HG03066 (cell line): ENCODE results near the gene TTC33.
"Not testable (repeated sequence)": the region's sequence is repeated elsewhere in the genome, so short reads cannot be mapped to it uniquely, and the experiment has no call there.

ENCODE experiments used
- ATAC-seq: cut with Tn5 transposase; IDR thresholded peaks from one replicate; pipeline ENCODE4 v1.9.1; 2021; ENCODE audit warnings: low read depth; ENCODE audit not compliant: unreplicated experiment

TTC33 gene, protein sequence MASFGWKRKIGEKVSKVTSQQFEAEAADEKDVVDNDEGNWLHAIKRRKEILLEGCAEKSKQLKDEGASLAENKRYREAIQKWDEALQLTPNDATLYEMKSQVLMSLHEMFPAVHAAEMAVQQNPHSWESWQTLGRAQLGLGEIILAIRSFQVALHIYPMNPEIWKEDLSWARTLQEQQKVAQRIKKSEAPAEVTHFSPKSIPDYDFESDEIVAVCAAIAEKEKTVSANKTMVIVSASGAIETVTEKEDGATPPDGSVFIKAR

DNA sequence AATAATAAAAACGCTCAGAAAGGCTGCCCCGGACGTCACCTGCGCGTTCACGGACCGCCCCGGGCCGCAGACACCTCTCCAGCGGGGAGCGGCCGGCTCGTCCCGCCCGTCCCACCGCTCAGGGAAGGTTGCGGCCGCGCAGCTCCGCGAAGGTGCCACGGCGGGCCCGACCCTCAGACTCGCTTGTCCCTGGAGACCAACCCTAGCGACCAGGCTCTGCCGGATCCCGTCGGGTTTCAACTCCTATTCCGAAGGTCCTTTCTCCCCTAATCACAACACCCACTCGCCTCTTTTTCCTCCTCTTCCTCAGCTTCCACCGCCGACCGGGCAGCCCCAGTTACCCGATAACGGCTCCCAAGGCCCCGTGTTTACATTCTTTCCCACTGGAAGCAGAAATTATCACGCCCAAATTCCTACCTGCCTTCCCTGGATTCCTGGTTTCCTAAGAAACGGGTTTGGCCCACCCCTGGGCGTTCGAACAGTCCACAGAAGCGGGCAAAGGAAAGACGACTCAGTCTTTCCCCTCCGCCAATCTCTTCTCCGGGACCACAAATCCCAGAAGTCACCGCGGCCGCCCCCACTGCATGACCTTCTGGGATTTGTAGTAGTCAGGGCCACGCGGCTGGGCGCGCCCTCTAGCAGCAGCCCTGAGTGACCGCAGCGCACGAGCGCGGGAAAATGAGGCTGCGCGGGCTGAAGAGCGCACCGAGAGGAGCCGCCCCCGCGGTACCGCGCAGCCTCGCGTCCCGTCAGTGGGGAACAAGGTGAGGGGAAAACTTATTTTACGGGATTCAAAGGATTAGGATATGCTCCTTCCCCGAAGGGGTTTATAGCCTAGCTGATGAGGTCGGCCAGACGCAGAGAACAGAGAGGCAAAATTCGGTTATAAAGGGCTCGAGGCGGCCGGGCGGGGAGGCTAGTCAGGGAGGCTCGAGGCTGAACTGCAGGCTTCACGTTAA is at the start of gene TTC33:
TSS of gene TTC33 (minus strand) at position 555 of the 959 bp plus-strand sequence. CDS start 8,943 bp downstream, outside the sequence.
- peak; percentile 86 for ATAC-seq

DNA sequence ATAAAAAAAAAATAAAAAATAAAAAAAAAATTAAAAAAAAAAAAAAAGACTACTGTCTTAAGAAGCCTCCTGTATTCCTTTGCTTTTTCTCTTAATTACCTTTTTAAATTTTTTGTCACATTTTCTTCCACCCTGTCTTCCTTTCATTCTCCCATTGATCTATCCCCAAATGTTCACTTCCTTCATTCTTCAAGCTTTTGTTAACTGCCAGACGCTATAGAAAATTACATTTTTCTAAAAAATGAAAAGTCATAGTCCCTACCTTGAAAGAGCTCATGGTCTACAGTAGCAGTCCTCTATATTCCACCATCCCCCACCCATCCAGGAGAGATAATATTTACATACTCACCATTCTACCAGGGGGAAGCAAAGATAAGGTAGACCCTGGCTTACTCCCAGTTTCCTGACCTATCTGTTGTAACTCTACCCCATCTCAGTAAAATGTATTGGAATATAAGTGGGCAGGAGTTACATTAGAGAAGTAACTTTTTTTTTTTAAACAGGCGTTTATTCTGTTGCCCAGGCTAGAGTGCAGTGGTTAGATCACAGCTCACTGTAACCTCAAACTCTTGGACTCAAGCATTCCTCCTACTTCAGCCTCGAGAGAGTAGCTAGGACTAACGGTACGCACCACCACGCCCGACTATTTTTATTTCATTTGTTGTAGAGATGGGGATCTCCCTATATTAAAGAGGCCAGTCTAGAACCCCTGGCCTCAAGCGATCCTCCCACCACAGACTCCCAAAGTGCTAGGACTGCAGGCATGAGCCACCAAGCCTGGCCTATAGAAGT is 46.2 kb upstream of the TTC33 start:
- ATAC-seq = no peak

DNA sequence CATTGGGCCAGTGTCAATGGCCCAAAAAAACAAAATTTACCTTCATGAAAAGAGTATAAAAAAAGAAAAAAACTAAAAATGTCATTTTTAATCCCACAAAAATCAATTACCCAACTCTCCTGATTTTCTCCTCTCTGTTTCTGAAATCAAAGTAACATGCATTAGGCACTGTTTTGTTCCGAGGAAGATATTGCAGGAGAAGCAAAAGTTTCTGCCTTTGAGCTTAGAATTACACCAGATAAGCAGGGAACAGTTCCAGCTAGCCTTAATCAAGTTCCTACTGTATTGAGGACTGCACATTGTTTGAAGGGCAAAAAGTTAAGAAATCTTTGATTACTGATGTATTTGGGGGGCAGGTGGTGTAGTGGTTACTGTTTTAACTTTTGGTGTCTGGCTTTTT is 43.5 kb upstream of the TTC33 start:
- ATAC-seq = no peak

DNA sequence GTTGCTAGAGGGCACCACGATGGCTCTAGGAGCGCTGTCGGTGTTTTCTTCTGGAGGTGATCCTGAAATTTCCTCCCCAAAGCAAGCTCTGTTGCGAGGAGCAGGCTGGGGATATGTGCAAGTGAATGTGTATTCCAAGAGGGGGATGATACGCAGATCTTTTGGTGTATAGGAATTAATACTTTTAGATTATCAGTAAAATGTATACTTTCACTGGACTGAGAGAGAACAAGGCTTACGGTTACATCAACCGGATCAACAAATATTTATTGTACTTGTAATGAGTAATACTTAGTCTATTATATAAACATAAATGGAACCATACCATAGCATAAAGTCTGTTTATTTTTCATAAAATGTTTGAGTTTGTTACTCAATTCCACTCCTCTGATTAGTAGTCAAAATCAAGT is 43.0 kb upstream of the TTC33 start:
- ATAC-seq = no peak

DNA sequence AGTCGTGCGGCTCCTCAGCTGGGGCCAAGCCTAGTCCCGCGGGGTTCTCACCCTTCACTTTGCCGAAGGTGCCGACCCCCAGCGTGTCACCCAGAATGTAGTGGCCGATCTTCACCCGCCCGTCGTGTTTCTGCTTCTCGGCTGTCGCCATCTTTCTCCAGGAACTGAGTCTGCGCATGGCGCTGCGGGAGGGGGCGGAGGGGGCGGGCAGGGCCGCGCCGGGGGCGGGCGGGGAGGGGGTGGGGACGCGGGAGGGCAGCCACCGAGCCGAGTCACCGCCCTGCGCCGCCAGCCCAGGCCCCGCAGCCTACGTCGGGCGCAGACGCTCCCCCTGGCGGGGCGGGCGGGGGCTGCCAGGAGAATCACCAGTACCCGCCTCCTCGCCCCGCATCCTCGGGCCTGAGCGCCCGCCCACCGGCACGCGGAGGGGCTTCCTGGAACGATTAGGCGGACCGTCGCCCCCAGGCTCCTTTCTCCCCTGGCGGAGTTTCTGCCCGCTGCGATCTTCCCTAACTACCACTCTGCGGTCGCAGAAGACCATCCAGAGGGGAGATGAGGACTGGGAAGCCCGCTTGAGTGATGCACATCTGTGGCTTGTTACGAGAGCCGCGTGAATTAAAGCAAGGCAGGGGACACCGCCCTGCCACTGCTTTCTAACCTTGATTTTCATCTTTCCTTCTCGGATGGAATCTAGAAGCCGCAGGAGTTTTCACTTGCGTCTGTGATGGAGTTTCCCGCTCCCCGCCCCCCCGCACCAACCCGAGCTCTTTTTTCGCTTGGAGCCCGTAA is 42.4 kb upstream of the TTC33 start, which contains the start of gene PRKAA1:
TSS of gene PRKAA1 (minus strand) at position 363 of the 789 bp plus-strand sequence. CDS start at position 178, 185 bp downstream.
- peak; percentile 92 for ATAC-seq

DNA sequence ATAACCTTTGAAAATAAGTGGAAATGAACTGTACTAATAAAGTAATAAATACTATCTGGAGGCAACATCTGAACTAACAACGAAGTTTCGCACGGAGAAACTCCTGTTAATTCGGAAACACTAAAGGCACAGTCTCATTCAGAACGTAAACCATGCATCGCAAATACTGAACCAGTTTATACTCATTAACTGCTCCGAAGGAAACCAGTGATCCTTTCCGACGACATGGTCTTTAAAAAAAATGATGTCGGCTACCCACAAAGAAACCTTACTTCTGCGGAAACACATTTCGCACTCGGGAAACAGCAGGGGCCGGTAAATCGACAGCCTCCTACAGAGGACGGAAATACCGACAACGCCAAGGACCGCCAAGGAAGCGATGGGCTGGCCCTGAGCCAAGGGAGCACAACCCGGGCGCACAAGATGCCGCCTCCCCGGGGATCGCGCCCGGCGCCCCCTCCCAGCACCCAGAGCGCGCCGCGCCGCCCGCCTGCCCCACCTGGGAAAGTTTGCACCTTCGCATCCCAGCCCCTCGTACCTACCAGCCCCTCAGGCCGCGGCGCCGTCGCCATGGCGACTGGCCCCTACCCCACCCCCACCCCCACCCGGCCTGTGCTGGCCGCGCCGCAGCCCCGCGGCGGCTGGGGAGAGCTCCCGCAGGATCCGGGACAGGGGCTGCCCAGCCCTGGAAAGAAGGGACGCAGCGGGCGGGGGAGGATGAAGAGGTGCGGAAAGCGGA is 41.7 kb upstream of the TTC33 start:
- ATAC-seq = peak; percentile 32

DNA sequence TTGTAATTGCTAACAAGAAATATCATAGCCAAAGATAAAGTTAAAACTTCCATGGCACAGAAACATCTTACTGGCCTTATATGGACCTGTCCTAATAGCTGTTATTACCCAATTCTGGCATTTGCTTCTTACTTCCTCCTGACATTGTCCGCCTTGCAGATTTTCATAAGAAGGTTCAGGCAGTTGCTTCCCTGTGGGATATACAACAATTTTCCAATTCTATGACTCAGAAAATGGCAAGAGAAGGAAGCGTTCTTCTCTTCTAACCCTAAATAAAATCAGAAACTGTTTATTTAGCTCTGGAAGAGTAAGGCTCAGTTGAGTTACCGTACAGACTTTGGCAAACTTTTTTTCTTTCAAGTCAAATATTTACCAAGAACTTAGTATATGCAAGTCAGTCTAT is 40.7 kb upstream of the TTC33 start:
- no peak for ATAC-seq

DNA sequence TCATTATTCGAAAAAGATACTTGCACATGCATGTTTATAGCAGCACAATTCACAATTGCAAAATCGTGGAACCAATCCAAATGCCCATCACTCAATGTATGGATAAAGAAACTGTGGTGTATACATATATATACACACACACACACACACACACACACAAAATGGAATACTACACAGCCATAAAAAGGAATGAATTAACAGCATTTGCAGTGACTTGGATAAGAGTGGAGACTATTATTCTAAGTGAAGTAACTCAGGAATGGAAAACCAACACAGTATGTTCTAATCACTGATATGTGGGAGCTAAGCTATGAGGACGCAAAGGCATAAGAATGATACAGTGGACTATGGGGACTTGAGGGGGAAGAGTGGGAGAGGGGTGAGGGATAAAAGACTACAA is 39.1 kb upstream of the TTC33 start:
- ATAC-seq = not testable (repeated sequence)

DNA sequence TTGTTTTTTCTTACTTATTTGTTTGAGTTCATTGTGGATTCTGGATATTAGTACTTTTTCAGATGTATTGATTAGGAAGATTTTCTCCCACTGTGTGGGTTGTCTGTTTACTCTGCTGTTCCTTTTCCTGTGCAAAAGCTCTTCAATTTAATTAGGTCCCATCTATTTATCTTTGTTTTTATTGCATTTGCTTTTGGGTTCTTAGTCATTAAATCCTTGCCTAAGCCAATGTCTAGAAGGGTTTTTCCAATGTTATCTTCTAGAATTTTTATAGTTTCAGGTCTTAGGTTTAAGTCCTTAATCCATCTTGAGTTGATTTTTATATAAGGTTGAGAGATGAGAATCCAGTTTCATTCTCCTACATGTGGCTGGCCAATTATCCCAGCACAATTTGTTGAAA is 38.6 kb upstream of the TTC33 start:
- ATAC-seq = not testable (repeated sequence)

DNA sequence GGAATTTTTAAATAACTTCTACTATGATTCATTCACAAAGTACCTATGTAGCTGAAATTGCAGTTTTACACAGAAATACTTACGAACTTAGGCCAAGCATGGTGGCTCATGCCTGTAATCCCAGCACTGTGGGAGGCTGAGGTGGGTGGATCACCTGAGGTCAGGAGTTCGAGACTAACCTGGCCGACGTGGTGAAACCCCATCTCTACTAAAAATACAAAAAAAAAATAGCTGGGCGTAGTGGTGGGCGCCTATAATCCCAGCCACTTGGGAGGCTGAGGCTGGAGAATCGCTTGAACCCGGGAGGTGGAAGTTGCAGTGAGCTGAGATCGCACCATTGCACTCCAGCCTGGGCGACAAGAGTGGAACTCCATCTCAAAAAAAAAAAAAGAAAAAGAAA is 36.9 kb upstream of the TTC33 start:
- ATAC-seq = not testable (repeated sequence)

DNA sequence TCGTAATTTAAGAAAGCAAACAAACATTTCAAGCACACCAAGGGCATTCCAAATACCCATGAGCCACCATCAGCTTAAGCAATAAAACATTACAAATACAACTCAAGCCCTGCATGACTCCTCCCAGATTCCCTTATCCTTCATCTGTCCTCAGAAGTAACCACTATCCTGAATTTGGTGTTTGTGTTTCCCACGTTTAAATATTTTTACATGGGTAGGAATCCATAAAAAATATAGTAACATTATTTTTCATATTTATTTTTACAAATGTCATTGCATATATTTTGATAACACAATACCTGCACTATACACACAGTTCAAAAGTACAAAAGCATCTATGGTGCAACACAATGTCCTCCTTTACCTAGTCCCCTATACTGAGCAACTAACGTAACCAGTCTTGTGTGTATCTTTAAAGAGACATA is 36.0 kb upstream of the TTC33 start:
- no peak for ATAC-seq

DNA sequence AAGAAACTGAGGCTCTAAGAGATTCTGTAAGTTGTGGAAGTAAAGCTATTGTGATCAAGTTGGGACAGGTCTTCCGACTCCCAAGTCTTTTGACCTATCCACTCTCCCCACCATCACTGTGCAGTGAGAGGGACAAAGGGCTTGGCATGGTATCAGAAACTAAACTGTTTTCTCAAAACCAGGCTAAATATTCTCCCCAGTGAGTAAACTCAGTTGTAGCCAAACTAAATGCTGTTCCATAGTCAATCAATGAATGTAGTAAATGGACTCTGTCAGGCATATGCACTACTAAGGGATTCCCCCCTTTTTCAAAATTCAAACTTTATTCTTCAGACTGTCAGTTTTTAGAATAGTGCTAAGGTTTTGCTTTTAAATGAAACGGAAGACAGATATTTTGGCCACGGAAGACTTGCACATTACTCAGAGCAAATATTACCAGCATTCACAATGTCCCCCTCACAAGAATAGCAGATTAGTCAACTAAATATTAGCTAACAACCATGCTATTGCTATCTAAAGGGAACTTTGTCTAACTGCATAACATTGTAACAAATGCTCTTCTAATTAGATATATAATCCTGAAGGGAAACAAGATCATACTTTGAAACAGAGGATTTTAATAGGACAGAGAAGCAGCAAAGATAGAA is 35.3 kb upstream of the TTC33 start:
- ATAC-seq = no peak

DNA sequence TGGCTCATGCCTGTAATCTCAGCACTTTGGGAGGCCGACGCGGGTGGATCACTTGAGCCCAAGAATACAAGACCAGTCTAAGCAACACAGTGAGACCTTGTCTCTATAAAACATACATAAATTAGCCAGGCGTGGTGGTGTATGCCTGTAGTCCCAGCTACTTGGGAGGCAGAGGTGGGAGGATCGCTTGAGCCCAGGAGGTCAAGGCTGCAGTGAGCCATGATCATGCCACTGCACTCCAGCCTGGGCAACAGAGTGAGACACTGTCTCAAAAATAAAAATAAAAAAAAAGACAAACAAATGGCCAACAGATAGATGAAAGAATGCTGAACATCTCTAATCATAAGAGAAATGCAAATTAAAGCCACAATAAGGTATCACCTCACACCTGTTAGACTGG is 33.2 kb upstream of the TTC33 start:
- ATAC-seq = not testable (repeated sequence)

DNA sequence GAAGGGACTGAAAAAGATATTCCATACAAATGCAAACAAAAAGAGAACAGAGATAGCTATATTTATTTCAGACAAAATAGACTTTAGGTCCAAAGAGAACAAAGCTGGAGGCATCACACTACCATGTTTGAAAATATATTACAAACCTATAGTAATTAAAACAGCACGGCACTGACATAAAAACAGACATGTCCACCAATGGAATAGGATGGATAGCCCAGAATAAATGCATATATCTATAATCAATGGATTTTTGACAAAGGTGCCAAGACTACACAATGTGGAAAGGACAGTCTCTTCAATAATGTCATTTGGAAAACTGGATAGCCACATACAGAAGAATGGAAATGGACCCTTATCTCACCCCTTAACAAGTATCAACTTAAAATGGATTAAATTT is 32.2 kb upstream of the TTC33 start:
- ATAC-seq = no peak

DNA sequence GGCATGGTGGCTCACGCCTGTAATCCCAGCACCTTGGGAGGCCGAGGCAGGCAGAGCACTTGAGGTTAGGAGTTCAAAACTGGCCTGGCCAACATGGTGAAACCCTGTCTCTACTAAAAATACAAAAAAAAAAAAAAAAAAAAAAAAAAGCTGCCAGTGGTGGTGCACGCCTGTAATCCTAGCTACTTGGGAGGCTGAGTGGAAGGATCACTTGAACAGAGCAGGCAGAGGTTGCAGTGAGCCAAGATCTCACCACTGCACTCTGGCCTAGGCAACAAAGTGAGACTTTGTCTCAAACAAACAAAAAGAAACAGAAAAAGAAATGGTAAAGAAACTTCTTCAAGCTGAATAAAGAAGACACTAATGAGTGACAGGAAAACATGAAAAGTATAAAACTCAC is 30.9 kb upstream of the TTC33 start:
- not testable (repeated sequence) for ATAC-seq

DNA sequence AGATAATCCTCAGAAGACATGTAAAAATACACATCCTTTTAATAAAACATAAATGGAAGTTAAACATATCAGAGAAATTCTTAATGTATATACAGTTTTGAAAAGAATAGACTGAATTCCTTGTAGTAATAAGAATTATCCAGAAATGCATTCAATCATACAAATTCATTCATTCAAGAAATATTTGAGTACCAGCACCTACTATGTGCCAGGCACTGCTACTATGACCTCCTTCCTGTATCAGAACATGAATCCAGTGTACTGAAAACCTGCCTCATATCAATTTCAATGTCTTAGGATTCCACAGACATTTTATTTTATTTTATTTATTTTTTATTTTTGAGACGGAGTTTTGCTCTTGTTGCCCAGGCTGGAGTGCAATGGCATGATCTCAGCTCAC is 29.2 kb upstream of the TTC33 start:
- ATAC-seq = no peak

DNA sequence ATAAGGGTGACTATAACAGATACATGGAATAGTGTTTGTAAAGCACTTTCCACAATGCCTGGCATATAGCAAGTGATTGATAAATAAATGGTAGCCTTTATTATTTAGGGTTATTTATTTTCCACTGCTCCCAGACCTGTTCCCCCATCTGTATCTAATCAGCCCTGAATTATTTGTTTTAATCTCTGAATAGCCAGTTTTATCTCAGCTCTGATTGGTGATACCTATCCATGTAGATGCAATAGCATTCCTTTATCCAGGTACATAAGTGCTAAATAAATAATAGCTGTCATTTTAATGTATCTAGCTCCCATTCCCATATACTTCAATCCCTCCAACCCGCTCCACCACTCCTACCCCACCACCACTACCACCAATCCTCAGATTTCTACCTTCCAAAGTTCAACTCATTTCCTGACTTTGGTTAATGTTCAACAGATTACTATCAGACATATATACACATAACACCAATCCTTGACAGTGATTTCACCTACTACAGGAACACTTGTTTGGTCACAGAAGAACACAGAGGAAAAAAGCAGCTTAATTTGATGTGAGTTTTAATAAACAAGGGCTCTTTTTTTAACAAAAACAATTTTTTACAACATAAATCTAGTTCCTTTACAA is 28.4 kb upstream of the TTC33 start:
- no peak for ATAC-seq

DNA sequence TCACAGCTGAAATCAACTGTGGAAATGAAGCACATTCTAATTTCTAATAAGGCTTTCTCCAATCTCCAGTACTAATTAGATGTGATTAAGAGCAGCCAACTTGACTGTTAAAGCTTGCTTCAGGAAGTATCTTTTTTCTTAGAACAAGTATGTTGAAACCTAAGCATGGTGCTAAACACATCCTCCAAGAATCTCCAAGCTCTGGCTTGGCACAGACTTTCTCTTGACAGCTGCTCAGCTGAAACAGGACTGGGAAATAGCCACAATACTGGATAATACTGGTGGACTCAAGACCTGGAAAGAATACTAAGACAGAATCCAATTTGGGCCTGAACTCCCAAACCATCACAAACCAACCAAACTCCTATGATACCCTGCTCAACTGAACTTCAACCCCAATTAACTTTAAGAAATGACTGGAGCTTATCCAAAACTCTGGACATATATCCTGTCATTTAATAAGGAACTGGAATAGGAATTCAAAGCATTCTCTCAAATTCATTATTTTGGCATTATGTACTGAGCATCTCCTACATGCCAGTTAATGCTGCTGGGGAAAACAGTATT is 26.2 kb upstream of the TTC33 start:
- no peak for ATAC-seq
